ENCODE data around the gene TOB1.

TOB1 gene, protein sequence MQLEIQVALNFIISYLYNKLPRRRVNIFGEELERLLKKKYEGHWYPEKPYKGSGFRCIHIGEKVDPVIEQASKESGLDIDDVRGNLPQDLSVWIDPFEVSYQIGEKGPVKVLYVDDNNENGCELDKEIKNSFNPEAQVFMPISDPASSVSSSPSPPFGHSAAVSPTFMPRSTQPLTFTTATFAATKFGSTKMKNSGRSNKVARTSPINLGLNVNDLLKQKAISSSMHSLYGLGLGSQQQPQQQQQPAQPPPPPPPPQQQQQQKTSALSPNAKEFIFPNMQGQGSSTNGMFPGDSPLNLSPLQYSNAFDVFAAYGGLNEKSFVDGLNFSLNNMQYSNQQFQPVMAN

GRCh38 chr17:50866261-50866949 is at the start of gene TOB1:
TOB1 (minus strand) TSS chr17:50866354; CDS start chr17:50864017, 2,337 bp downstream.
- DNase-seq = peak; percentile 91

GRCh38 chr17:50914505-50915063 is 48.4 kb upstream of the TOB1 start:
- DNase-seq = no peak

DNA sequence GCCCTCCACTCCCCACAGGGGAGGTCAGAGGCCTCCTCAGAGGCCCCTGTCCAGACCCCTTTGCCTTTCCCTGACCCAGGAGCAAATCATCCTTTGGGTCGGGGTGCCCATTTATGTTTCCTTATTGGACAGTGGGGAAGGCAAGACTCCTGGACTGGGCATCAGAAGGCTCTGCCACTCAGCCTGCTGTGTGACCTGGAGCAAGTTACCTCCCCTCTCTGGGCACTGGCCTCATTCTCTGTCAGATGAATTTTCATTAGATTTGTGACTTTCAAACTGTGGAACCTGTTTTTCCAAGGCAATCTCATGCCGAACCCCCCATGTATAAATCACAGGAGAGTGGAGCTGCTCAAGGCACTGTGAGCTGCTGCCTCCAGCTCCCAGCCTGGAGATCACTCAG is 47.0 kb upstream of the TOB1 start:
- DNase-seq = no peak

DNA sequence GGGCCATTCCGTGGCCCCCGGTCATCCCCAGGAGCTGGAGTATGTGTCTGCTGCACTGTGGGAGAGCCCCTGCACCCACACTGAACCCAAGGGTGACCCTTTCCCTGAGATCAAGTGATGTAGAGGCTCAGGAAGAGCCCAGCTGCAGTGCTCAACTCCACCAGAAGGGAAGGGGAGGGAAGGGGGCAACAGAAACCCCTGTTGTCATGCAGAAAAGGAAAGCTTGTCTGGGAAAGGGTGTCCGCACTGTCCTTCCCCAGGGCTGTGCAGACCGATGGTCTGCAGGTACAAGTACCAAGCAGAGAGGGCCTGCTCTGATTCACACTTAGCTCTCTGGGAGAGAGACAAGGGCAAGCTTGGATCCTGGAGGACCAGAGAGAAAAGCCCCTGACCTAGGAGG is 45.7 kb upstream of the TOB1 start:
- DNase-seq = no peak

- DNase-seq = no peak
These were observed 45.3 kb upstream of the TOB1 start for GRCh38 chr17:50911450-50911849.

GRCh38 chr17:50909765-50910605 is 43.8 kb upstream of the TOB1 start:
- DNase-seq = no peak

- no peak for DNase-seq
These were observed 43.0 kb upstream of the TOB1 start for GRCh38 chr17:50908860-50909764.

GRCh38 chr17:50908140-50908859 is 42.1 kb upstream of the TOB1 start:
- DNase-seq = no peak

GRCh38 chr17:50906443-50906842 is 40.3 kb upstream of the TOB1 start:
- DNase-seq = no peak

DNA sequence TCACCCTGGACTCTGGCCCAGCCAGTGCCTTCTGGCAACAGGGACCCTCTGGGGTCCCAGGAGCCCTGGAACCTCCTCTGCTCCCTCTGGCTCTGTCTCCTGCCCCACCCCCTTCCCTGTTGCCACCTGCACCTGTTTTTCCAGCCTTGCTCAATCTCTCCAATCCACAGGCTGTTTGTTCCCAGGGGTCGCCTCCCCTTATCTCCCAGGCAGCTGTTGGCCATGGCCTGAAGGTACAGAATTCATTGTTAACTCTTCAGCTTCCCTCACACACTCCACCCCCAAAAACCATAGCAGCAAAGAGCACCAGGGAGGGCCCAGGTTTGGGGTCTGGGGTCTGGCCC is 39.3 kb upstream of the TOB1 start:
- no peak for DNase-seq

DNA sequence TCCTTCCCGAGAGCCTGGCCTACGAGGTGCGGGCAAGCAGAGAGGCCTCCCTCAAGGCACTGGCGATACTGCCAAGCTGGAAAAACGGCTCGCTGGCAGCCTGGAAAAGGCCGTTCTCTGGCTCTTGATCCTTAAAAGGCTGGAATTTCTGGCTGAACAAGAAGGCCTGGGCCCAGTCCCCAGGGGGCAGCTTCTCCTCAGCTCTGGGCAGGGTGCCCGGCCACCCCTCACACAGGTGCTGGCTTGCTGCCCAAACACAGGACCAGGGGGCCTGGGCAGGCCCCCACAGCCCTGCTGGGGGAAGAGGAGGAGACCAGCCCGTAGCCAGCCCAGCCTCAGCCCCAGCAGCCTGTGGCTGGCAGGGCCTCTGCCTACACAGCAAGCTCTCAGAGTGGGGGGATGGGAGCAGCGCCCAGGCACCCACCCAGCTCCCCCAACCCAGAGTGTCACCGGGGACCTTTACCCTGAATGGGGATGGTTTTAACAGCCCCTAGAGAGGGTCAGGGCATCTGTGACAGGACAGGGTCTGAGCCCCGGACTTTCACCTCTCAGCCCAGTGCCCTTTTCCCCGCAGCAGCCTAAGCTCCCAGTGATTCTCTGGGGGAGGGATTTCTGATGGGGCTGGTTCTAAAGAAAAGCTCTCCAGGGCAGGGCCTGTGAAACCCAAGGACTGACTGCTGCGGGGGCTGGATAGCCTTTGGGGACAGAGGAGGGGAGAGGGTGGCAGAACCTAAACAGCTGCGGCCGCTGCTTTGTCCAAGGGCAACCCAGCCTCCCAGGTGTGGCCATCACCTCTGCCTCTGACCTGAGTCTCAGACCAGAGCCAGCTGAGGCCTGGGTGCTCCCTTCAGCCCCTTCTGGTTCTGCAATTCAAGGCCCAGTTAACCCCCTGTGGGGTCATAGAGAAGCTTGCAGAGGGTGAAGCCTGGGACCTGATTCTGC is 38.6 kb upstream of the TOB1 start:
- DNase-seq = no peak

DNA sequence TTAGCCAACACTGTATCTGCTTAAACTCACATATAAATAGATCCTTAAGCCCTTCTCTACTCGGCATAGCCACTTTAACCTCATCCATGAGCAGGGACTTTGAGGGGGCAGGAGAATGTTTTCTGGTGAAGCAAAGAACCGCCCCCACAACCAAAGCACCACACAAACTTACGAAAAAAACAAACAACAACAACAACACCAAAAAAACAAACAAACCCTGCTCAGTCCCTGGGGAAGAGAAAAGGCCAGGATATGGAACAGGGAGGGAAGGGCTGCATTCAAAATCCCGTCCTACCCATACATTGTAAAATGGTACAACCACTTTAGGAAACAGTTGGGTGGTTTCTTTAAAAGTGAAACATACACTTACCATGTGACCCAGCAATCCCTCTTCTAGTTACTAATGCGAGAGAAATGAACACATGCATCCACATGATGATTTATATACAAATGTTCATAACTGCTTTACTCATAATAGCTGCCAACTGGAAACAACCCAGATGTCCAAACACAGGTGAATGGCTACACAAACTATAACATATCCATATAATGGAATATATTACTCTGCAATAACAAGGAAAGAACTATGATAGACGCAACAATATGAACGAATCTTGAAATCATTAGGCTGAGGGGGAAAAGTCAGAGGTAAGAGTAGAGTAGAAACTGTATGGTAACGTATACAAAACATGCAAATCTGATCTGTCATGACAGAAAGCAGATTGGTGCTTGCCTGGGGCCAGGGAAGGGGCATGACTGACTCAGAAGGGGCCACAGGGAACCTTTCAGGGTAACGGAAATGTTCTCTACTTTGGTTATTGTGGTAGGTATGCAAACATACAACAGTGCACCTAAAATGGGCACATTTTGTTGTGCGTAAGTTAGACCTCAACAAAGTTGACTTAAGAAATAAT is 37.7 kb upstream of the TOB1 start:
- DNase-seq = no peak

DNA sequence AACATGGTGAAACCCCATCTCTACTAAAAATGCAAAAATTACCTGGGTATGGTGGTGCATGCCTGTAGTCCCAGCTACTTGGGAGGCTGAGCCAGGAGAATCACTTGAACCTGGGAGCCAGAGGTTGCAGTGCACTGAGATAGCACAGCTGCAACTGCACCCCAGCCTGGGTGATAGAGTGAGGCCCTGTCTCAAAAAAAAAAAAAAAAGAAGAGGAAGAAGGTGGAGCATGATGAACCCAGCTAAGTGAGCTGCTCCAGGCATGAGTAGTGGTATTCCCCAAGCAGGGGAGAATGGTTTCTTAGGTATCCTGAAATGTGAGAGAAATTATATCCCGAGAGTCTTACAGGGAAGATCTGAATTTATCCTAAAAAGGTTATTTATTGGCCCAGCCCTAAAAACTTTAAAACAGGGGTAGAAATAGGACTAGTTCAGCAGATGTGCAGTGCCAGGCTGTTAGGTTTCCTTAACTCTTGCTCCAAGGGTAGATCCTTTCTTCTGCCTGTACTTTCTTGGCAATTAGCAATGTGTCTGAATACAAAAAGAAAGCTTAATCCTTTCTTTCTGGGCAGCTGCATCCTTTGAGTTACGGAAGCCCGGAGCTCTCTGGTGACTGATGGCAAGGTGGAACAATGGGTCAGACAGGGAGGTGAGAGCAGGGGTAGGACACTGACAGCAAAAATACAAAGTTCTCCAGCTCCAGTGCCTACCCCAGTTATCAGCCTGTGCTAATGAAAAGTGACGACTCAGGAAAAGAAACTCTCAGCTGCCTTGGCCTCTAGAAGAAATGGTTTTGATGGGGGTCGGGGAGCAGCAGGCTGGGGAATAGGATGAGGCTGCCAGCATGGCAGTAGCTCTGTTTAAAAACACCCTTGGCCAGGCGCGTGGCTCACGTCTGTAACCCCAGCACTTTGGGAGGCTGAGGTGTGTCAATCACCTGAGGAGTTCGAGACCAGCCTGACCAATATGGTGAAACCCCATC is 36.5 kb upstream of the TOB1 start:
- no peak for DNase-seq

DNA sequence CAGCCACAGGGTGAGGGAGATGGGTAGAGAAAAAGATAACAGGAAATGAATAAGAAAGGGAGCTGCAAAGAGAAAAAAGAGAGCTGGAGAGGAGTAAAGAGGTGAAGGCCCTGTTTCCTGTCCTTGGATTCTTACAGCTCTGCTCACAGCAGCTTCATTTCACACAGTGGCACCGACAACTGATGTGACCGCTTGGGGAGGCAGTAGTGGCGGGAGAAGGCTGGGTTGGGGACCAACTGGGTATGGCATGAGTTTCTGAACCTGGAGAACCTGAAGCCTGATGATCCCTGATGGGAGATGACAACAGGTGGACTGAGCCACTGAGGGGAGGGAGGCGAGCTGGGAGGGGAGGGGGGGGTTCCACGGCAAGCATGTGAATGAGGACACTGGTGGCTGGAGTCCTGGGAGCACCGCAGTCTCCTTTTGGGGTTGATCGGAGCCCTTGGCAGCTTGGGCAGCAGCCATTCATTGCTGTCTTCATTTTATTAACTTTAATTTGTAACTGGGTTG is 34.3 kb upstream of the TOB1 start:
- no peak for DNase-seq

GRCh38 chr17:50899559-50900319 is 33.6 kb upstream of the TOB1 start:
- no peak for DNase-seq

DNA sequence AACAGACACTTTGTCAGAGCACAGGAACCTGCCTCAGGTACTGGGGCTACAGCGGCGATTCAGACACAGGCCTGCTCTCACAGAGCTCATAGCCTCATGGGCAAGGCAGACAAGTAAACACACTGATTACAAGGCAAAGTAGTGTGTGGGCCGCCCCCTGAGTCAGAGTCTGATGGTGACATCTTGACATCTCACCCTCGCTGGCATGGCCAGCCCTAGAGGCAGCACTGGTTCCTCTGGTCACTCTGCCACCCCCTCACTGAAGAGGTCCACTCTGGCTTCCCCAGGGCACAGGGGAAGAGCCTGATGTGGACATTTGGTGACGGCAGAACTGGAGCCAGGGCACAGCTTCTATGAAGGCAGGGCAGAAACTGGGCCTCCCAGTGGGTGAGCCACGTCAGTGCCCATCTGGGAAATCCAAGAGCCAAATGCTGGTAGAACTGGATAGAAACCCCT is 32.9 kb upstream of the TOB1 start:
- no peak for DNase-seq

Measured in kidney glomerular epithelial cell (primary cell).